HG03378 (cell line): Measurements from ENCODE around the gene EXPH5.
"Not testable (repeated sequence)": the region's sequence is repeated elsewhere in the genome, so short reads cannot be mapped to it uniquely, and the experiment has no call there.

Source experiments
- ATAC-seq: cut with Tn5 transposase; IDR thresholded peaks from one replicate; pipeline ENCODE4 v1.9.1; 2021; ENCODE audit warnings: mild to moderate bottlenecking, moderate library complexity; ENCODE audit not compliant: unreplicated experiment

The EXPH5 gene

DNA sequence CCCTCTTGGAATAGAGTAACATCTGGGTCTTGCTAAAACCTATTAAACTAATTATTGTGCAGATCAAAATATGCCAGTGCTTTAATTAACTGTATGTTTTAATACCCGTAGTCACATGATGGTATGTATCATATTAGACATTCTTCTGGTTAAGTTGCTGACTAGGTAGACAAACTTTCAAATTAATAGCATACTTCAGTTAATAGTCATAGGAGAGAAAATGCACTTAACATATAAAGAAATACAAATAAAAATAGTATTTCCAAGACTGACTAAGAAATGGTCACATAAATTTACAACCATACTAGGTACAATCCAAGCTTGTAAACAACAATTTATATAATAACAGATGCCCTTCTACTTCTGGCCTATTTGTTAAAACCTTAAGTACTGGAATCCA is 7.6 kb upstream of the EXPH5 start:
- no peak for ATAC-seq

DNA sequence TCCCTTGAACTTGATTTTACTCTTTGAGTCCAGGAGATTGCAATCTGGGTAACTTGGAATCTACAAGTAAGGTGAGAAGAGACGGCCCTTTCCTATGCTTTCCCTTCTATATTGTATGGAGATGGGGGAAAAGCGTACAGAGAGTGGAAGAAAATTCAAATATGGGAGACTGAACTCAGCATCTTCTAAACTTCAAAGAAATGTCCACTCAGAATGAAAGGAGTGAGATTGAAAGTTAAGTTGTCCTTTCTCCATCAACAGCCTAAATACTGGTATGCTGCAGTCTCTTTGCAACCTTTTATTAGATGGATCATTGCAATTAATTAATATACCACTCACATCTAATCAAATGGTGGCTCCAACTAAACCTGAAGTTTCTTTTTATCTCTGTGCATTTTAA is 6.4 kb upstream of the EXPH5 start:
- ATAC-seq: no peak

DNA sequence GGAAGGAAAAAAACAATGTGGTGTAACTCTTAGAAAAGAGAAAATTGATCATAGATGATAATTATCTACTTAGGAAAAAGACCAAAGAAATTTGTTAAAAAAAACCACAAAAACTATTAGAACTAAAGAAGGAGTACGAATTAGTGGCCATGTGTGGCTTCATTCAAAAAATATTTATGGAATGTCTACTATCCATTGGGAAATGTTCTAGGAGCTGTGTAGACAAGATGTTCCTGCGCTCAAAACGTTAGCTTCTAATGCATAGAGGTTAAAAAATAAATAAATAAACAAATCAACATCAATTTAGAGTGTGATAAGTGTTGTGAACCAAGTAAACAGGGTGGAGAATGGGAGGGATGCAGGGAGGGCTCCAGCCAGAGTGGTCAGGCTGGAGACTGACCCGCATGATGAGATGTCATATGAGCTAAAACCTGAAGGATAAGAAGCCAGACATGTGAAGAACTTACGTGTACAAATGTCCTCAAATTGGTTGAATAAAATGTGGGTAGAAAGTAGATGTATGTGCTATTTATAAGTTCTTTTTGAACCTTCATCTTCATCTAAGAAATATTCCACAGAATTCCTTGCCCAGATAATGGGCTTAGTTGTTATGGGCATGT is 4.3 kb upstream of the EXPH5 start:
- no peak for ATAC-seq

DNA sequence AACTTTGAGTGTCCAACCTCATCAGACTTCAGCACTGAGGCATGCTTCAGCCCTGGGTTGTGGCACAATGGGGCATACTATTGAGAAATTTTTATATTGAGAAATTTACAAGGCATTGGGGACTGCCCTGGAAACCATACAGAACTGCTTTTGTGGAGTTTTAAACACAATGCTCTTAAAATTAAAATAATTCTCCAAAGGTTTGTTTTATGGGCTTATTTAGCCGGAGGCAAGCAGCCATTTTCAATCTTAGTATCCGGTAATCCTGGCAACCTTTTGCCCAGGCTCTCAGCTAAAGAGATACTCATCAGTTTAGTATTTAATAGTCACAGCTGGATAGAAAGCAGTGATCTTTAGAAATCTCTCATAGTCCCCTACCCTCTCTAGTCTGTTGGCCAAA is 3.1 kb upstream of the EXPH5 start:
- no peak for ATAC-seq

DNA sequence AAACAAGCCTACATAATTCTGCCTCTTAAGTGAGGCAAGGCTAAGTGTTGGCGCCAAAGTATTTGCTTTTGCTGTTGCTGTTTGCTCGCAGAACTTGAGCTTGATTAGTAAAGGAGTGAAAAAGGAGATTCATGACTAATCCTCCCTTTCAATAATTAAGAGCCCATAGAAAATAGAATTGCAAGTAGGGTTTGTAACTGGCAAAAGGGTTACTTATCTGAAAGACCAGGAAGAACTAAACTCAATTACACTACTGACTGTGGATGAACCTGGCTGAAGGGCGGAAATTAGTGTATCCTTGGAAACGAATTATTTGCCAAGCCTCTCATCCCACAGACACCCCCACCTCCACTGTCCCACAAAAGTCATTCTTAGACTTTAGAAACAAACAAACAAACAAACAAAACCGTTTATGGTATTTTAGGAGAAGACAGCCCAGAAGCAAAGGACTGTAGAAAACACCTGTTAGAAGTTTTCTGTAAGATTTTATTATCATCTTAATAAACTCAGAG is 411 bp upstream of the EXPH5 start:
- no peak for ATAC-seq

DNA sequence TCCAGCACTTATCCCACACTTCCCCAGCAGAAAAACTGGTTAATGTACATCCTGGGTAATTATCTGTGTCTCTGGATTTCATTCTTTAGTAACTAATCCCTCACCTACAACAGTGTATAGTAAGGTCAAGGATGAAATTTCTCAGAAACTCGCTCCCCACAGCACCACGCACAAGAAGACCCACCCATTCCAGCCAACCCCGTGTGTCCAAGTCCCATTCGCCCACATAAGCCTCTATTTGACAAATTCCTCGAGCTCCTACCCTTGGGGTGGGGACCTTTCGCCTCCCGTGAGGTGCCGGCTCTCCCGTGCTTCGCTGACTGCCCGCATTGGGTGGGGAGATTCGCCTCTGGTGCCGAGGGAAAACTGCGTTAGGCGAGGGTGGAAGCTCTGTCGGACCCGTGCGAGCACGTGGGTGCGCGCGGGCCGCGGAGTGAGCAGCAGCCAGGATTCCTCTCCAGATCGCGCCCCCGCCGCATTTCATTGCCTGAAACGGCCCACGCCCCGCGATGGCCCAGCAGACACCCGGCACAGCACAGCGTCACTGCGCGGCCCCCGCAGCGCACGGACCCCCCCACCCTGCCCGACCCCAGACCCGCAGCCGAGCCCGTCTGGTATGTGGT is 866 bp downstream of the EXPH5 start:
- ATAC-seq: no peak

DNA sequence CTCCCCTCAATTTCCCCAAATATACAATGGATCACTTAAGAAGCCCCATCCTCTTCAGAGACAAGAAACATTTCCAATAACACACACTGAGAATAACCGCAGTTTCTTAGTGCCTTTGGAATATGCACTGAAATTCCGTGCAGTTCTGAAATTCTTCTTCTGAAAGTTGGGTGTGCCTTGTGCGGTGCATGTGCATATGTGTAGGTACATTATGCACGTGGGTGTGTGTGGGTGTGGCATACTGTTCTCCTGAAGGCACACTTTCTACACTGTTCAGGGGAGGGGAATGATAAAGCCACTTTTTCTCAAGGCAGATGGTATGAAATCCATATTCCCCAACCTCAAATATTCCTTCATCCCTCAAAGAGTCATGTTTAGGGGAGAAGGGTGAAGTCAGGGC is 1.7 kb downstream of the EXPH5 start:
- no peak for ATAC-seq

DNA sequence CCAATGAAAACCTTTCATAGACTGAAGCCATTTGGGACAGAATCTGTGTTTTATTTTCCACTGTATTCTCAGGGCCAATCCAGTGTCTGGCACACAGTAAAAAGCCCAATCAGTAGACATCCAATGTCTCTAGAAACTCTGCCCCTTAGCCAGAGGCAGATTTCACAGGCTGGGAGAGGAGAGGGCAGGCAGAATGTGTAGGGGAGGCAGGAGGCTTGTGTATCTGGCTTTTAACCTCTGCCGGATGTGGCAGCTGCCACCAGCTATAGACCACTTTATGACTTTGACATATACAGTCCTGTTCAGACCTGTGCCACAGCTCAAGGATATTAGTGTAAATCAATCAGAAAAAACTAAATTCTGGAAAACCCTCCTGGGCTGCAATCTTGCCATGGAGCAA is 4.4 kb downstream of the EXPH5 start:
- no peak for ATAC-seq

DNA sequence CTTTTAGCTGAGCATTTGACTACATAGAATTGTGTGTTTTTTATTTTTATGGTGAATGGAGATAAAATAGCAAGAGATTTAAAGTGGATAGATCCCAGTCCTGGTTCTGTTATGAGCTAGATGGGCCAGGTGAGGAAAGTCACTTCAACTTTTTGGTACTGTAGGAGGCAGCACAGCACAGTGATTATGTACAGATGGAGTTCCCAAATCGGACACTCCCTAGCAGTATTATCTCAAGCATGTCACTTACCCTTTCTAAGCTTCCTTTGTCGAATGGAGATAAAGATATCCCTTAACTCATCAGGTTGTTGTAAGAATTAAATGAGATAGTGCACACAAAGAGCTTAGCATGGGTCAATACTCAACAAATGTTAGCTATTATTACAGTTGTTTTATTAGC is 5.3 kb downstream of the EXPH5 start:
- ATAC-seq: no peak

DNA sequence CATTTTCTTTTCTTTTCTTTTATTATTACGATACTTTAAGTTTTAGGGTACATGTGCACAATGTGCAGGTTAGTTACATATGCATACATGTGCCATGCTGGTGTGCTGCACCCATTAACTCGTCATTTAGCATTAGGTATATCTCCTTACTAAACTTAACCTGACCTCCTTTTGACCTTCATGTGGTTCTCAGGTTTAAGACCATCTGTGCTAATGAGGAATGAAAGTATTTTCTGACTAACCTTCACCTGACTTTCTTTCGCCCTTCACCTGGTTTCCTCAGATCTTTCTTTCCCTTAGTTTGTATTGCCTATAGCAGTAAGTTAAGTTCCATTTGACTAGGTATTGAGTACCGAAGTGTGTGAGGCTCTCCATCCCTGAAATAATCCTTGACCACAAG is 6.5 kb downstream of the EXPH5 start:
- ATAC-seq: no peak

DNA sequence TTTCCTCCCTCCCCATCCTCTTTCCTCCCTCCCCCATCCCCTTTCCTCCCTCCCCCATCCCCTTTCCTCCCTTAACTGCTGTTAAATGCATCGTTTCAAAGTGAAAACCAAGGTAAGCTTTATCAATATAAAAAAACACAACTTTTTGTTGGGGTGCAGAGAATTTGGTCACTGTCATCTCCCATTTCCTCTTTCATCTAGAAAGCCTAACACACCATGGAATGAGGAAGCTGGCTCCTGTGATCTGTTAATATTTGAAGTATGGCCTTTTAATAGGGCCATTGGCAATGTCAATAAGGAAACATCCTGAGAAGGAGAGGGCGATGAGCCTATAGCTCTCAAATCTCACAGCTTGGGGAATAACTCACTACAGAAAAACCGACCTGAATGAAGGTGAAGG is 7.0 kb downstream of the EXPH5 start:
- ATAC-seq: no peak

DNA sequence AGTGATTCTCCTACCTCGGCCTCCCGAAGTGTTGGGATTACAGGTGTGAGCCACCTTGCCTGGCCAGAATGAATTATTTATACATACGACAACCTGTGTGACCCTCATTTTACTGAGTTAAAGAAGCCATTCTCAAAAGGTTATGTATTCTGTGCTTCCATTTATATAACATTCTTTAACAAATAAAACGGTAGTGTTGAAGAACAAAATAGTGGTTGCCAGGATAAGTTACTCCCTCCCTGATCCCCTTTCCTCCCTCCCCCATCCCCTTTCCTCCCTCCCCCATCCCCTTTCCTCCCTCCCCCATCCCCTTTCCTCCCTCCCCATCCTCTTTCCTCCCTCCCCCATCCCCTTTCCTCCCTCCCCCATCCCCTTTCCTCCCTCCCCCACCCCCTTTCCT is 7.4 kb downstream of the EXPH5 start:
- ATAC-seq: not testable (repeated sequence)

DNA sequence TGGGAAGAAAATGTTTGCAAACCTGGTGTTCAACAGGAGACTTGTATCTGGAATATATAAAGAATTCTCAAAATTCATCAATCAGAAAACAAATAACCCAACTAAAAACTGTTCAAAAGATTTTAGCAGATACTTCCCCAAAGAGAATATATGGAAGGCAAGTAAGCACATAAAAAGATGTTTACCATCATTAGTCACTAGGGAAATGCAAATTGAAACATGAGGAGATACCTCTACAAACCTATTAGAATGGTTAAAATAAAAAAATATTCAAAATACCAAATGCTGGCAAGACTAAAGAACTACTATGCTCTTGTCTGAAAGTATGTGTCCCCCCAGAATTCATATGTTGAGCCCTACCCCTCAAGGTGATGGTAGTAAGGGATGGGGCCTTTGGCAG is 8.6 kb downstream of the EXPH5 start:
- ATAC-seq: no peak

DNA sequence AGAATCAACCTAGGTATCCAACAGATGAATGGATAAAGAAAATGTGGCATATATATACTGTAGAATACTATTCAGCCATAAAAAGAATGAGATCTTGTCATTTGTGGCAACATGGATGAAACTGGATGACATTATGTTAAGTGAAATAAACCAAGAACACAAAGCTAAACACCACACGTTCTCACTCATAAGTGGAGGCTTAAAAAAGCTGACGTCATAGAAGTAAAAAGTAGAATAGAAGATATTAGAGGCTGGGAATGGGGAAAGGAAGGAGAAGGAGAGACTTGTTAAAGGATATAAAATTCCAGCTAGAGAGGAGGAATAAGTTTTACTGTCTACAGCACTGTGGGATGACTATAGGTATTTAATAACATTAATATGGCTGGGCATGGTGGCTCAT is 12.9 kb downstream of the EXPH5 start:
- ATAC-seq: no peak

DNA sequence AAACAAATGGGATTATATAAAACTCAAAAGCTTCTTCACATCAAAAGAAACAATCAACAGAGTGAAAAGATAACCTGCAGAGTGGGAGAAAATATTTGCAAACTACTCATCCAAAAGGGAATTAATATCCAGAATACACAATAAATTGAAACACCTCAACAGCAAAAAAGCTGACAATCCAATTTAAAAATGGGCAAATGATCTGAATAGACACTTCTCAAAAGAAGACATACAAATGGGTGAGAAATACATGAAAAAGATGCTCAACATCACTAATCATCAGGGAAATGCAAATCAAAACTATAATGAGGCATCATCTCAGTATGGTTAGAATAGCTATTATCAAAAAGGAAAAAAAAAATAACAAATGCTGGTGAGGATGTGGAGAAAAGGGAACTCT is 13.5 kb downstream of the EXPH5 start:
- no peak for ATAC-seq

DNA sequence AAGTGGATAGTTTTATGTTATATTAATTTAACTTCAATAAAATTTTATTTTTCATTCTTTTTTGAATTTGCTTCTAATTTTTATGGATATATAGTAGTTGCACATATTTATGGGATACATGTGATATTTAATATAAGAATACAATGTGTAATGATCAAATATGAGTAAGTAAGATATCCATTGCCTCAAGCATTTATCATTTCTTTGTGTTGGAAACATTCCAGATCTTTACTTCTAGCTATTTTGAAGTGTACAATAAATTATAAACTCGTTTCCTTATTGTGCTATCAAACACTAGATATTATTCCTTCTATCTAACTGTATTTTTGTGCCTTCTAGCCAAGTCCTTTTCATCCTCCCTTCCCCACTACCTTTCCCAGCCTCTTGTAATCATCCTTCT is 17.0 kb downstream of the EXPH5 start:
- no peak for ATAC-seq

DNA sequence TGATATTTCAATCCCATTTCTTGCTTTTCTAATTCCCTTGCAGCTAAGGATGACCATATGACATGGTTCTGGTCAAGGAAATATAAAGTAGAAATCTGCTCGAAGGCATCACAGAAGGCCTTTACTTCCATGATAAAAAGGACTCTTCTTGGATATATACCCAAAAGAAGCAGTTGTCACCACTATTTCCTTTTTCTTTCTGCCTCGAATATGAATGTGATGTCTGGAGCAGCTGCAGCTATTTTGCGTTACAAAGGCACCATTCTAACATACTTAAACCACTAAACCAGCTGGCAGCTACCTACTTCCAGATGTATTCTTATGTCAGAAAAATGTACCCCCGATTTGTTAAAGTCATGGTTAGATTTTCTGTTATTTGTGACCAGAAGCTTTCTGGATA is 18.9 kb downstream of the EXPH5 start:
- no peak for ATAC-seq

DNA sequence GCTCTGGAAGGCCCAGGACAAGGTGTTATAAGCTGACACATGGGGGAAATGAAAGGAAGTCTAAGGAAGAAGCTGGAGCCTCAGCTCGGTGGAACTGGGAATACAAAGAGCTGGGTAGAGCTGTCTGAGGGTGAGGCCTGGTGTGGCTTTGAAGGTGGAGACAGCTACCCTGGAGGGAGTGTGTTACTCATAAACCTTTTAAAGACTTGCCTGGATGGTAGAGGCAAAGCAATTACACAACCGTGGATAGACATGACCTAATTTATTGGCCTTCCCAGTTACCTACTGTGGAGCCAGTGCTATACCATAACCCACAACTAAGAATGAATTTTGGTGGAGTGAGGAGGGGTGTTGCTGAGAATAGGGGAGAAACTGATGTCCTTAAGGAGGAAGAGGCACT is 22.6 kb downstream of the EXPH5 start:
- no peak for ATAC-seq

DNA sequence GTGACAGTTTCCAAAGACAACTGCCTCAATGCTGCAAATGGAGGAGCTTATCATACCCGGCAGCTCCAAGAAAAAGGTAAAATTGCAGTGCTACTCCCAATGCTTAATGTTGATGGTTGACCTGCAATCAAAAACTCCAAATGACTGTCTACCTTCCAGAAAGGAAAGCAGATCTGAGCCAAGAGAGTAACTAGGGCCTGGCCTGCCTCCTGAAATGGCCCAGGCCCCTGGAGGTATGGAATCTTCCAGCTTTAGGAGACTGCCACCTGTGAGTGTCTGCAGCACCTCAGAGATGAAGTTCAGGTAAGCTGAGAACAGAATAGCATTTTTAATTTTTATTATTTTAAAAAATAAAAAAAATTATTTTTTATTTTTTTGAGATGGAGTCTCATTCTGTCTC is 23.7 kb downstream of the EXPH5 start:
- no peak for ATAC-seq

DNA sequence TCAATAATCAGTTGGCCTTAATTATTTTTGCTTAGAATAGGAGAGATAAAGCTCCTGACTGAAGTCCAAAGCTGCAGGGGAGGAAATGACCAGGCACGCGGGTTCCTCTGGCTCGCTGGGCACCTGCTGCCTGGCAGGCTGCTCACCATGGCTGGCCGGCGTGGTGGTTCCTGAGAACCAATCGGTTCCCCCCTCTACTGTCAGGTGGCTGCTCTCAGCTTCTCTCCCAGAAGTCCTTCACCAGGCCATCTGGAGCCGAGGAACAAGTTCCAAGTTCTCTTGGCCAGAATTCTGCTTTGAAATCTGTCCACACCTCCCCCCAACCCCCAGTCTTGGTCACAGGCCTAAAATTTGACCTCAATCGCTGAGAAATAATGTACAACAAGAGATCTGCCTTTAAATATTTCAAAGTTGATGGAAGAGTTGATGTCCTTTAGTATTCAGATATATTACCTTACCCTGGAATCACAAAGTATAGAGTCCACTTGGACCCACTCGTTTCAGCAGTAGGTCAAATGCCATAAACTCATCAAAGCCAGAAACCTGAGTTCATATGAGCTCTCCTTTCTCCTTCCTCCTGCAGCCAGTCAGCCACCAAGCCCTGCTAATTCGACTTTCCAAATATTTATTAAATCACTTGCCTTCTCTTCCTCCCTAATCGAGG is 25.2 kb downstream of the EXPH5 start:
- no peak for ATAC-seq

DNA sequence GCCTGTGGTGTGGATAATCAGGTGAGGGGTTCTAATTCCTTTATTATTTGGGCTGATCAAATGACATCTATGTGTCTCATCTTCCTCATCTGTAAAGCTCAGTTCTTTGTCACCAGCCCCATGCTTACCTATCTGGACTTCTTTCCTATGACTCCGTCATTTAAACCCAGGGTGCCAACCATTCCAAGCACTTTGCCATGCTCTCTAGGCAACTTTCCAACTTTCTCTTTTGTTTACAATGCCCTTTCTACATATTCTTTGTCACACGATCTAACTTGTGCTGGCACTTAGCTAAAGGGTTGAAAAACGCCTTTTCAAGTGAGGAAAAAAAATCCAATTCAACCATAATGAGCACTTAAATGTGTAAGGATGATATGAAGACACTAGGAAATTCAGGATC is 27.9 kb downstream of the EXPH5 start:
- no peak for ATAC-seq

DNA sequence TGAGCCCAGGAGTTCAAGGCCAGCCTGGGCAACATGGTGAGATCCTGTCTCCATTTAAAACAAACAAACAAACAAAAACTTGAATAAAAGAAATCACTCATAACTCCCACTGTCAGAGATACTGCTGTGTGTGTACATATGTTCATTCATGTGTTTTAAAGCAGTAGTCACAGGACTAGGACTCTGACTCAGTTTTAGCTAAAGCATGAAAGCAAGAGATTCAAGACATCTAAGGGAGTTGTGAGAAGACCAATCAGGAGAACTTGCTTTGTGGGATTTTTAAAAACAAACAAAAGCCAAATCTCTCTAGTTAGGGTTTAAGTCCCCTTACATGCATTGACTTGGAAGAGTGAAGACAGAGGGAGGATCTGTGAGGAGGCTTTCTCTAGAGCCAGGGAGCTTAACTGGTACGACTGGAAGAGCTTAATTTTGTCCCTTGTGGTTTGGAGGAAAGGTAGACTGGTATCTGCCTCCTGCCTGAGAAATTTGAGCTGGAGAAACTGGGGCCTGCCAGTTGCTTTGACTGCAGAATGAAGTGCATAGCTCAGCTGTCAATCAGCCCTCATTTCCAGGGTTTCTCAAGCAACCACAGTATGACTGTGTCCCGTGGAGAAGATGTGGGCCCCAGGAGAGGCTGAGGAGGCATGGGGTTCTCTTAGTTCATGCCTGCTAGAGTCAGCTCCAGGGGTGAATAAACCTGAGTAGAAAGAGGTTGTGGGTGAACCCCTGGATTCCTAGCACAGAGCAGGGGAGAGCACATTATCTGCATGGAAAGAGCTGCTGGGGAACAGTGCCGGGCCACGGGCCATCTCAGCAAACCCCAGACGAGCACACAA is 30.6 kb downstream of the EXPH5 start:
- ATAC-seq: no peak
